Stimulated activated CD8-positive, alpha-beta memory T cell treated with anti-CD3 and anti-CD28 coated beads, Interleukin-4, amount 100 ng/mL, for 4 hours (primary cell): Measurements from ENCODE around the gene TNFAIP8L3.
"Not testable (repeated sequence)": the region's sequence is repeated elsewhere in the genome, so short reads cannot be mapped to it uniquely, and the experiment has no call there.

Source experiments
- DNase-seq, 2 donors: peaks; one replicate each; pipeline ENCODE4 v3.0.0-alpha.2; 2020; ENCODE audit warnings: low read depth in 2 of 2, low spot score in 1 of 2

TNFAIP8L3 gene

DNA sequence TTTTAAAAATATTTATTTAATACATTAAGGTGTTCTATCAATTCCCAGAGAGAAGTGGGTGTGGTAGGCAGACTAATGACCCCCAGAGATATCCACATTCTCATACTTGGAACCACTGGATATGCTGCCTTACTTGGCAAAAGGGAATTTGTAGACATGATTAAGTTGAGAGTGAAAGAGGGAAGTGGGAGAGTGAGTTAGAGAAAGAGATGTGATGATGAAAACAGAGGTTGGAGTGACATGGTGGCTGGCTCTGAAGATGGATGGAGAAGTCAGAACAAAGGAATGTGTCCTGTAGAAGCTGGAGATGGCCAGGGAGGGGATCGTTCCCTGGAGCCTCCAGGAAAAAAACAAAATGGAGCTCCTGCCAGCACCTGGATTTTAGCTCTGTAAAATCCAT, 32.0 kb downstream of the TNFAIP8L3 start:
- no peak for DNase-seq

DNA sequence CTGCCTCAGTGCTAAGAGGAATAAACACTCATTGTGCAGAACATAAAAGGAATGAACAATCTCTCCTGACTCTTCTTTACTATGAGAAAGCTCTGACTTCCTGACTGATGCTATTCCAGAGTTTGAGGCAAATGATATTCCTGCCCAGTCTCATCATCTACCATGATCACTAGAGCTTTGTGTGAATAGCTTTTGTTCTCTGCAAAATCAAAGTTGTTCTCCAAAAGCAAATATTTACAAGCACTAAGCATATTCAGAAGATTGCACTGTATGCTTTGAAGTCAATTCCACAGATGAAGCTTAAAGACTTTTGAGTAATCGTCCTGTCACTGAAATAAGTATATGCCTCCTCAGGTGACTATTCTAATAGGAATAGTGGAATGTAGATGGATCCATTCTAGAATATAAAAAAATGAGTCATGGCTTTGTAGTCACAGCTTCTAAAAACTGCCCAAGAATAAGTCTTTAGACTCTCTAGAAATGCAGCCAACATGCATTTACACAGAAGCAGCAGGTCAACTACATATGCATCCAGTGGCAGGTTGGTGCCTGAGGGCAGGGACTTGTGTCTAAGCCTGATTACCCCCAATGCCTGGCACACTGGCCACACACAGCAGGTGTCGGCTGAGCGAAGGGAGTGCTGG, 34.6 kb downstream of the TNFAIP8L3 start:
- no peak for DNase-seq

DNA sequence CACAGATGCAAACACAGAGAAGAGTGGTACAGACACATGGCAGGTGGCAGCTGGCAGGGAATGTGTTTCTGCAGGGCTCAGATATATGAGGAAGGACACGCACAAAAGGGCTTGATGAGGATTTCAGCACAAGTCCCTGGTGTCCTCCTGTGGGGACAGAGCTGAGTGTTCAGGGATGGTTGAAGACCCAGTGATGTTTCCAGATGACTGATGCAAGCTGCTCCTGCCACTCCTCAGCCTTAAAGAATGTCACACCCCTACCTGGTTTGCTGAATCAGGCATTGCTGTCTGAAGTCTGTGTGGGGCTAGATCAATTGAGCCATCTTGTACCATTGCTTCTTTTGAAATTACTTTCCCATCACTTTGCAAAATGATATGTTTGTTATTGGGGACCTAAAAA, 40.2 kb downstream of the TNFAIP8L3 start:
- DNase-seq, result no peak

DNA sequence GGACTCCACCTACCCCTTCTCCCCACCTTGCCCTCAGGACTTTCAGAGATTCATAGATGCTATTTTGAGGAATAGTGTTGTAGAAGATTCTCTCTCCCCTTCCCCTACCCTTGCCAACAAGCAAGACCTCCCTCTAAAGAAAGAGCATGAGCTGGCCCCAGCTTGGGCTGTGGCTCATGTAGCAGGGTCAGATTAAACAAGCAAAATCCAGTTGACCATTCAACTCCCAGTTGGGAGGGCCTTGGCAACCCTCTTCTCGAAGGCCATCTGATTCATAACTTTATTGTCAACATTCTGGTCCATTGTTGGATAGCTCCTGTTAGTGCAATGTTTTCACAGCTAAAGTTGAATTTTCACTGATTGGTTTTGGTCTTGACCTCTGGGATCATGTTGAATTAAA, 41.1 kb downstream of the TNFAIP8L3 start:
- DNase-seq, result no peak

DNA sequence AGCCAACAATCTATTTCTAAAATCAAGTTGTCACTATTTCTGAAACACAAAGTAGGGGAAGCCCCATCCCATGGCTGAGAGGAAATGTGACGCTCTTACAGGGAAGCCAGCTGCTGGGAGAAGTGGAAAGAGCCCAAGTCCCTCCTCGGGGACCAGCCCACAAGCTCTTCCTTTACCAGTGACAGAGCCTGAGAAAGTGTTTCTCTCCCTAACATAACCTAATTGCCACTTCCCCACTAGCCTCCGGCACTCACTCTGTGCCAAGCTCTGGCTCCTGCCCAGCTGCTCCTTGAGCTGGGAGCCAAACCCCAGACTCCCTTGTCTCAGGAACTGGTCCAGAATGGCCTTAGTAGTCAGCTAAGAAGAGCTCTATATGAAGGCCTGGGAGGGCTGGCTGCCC, 42.9 kb downstream of the TNFAIP8L3 start:
- no peak for DNase-seq

DNA sequence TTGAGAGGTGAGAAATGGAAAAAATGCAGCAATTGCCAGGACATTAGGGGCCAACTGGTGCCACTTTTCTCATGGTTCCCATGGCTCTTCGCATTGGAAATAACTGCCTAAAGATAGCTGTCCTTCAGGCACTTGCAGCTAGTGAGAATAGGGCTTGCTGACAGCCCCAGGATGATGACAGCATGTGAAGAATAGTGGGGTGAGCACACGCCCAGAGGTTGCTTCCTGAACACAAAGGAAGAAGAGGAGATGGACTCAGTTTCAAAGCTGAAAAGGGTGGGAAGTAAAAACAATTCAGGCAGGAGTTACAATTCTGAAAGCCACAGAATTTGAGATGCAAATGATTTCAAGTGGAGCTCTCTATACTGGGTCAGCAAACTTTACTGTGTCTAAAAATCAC, 45.6 kb downstream of the TNFAIP8L3 start:
- DNase-seq, result no peak

DNA sequence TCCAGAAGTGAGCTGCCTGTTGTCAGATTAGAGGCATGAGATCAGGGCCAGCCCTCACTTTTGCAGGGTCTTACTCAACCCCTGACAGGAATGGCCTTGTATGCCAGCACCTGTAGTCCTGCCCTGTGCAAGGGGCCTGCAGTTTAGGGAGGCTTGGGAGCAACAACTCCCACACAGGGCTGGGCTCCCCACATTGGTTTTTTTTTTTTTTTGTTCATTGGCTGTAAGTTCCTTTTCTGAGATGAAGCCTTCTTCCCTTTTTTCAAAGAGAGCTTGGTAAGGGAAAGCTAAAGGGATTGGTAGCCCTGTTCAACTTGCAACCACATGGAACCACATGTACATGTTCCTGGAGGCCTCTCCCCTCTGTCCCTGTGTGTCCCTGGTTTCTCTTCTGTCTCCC, 46.4 kb downstream of the TNFAIP8L3 start:
- DNase-seq, result no peak

DNA sequence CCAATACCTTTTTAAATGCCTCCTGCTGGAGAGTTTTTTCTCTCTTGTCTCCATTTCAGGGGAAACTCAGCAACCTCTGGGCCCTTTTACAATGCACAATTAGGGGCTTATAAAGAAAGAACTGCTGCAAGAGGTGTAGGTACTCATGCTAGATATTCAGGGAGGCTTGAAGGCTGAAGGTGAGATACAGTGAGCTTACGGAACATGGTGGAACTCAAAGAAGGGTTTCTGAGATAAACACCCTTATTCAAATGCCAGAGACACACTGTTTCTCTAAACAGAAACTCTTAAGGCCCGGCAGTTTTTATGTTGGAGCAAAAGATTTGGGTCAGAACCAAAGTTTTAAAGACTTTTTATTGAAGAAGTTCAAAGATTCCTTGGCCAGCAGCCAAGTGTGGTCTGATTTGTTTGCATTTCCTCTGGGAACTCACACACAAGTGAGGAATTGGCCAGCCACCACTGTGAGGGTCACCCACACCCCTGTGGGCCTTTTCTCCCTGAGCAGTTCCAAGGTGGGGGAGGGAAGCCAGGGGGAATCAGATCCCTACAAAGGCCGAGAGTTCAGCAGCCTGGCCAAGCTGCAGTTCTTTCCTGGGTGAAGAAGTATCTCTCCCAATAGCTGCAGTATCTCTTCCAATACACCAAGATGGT, 47.8 kb downstream of the TNFAIP8L3 start:
- no peak for DNase-seq

DNA sequence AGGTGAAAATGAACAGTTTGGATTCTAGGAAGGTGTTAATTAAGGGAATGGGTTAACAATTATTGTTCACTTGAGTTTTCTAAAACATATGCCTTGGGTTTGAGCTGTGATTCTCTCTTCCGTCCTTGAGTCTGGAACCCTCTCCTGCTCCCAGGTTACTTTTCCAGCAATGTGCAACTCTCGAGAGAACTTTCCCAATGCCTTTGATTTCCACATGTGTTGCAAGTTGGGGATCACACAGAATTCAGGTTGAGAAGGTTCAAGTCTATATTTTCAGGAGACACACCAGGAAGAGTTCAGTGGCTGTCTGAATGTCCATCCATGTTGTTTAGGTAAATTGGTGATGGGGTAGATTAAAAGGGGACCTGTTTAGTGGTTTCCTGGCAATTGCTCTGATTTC, 48.7 kb downstream of the TNFAIP8L3 start:
- no peak for DNase-seq

DNA sequence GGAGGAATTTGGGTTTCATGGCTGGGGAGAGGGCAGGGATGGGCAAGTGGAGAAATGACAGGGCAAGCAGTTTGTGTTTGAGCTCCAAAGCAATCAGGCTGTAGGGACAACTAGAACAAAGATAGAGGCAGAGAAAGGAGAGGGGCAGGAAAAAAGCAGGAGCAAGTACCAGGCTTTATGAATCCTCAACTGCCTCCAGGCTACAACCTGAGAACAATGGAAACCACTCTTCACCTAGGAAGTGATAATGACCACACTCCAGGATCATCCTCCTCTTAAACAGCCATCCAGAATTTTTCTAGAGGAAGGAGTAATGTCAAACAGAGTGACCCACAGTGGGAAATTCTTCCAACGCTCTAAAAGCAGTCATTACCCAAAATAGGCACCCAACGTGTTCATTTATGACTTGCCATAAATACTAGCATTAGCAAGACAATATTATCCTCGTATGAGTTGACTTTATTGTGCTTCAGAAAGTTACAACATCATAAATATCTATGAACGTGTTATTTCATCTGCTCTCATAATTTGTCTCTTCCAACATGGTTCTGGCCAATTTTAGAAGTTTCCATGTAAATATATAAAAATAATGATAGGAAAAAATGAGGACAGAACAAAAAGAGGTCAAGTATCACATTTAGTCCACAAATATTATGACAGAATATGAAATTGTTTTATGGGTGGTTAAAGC, 50.5 kb downstream of the TNFAIP8L3 start:
- DNase-seq, result no peak

DNA sequence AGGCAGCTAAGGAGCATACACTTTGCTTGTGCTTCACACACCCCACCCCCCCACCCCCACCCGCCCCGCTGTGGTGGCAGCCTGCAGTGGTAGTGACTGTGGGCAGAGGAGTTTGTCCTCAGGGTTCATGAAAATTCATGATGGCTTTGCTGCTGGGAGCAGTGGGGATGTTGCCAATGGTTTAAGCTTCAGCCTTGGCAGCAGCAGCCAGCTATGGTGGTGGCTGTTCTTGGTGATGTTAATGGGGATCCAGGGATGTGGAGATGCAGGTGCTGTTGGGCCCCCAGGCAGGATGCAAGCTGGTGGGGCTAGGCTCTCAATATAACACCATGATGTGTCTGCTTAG, 55.8 kb downstream of the TNFAIP8L3 start:
- DNase-seq, result no peak

DNA sequence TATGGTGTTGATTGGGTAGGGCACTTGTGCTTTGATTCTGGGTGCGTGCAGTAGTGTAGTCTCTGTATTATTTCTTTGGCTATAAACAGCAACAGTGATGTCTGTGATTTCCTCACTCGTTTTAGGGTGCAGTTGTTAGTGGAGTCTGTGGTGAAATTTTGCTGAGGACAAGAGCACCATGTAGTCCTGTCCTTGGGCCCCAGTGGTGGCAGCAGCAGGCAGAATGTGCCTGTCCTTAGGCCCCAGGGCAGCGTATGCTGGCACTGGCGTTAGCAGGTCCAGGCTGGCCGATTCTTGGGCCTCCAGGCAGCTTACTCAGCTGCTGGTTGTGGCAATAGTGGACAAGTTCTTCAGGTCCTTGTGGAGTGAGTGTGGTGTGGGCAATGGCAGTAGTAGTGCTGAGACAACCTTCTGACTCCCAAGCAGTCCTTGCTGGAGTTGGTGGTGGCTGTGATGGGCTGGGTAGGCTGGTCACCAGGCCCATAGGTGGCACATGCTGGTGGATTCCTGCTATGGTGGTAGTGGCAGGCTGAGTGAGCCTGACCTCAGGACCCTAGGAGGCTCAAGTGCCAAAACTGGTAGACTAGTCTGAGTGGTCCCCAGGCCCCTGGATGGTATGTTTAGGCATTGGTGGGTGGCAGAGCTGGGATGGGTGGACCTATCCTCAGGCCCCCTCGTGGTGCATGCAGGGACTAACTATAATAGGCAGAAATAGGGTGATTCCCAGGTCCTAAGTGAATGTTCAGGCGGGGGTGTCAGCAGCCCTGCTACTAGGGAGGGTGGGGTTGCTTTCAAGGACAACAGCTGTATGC, 56.3 kb downstream of the TNFAIP8L3 start:
- DNase-seq, result no peak

DNA sequence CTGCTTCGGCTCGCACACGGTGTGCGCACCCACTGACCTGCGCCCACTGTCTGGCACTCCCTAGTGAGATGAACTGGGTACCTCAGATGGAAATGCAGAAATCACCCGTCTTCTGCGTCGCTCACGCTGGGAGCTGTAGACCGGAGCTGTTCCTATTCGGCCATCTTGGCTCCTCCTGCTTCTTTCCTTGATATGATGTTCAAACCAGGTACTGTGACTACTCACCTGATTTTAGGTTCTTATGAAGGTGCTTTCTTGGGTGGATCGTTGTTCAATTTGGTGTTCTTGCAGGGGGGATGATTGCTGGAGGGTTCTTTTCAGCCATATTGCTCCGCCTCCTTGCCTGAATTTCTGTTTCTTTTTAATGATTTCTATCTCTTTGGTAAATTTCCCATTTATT, 57.2 kb downstream of the TNFAIP8L3 start:
- not testable (repeated sequence) for DNase-seq

DNA sequence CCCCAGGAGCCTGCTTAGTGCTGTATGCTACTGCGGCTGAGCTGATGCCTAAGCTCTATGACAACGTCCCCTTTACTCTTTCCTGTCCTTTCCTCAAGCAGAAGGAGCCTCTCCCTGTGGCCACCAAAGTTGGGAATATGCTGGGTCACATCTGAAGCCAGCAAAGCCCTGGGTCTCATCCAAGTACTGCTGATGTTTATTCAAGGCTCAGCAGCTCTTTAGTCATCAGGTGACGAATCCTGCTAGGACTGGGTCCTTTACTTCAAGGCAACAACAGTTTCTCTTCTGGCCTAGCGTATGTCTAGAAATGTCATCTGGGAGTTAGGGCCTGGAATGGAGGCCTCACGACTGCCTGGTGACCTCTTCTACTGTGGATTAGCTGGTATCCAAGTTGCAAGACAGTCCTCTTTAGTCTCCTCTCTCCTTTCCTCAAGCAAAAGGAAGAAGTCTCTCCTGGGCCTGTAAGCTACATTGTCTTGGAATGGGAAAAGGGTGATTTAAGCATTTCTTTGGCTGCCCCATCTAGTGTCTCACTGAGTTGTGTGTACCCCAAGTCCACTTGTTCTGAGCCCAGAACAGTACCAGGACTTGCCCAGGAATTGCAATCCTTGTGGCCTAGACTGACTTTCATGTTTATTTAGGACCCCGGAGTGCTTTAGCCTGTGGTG, 63.9 kb downstream of the TNFAIP8L3 start:
- no peak for DNase-seq

DNA sequence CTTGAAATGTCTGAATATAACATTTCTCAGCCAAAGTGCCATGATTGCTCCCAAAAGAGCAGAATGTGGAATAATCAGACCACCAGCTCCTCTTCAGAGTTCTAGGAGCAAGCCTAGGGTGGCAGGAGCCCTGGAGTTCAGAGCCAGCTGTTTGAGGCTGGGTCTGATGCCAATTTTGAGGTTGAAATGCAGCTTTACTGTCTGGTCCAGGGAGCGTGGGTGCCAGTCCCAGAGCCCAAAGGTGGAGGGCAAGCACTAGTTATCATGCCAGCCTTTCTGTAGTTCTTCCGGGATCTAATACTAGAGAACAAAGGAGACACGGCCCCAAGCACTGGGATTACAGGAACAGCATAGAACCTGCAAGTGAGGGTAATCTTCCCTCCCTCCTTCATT, 69.3 kb downstream of the TNFAIP8L3 start:
- DNase-seq, result no peak

DNA sequence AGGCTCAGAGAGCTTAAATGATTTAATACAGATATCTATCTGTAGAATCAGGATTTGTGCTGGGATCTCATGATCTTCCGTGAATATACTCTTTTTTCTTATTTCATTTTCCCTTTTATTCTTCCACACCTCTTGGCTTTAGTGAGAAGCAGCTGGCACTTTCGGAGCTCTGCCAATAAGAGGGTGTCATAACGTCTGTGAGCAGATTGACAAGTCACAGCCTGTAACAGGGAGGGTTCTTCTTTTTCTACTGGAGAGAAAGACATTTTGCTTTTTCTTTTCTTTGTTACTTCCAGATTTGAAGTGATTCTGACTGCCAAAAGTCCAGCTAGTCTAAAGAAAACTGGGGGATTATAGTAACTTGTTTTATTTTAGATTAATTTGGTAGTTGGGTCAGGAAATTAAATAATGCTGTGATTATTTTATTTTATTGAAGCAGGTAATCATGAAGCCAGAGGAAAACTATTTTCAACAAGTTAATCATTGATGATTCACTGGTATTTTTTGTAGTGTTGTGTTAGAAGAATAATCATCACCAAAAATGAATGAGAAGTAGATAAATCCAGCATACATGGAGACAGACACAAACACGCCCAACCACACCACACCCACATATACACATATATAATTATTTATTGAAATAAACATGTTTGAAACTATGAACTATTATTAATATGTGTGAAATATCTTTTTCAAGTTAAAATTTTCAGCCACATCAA, 69.8 kb downstream of the TNFAIP8L3 start:
- no peak for DNase-seq

DNA sequence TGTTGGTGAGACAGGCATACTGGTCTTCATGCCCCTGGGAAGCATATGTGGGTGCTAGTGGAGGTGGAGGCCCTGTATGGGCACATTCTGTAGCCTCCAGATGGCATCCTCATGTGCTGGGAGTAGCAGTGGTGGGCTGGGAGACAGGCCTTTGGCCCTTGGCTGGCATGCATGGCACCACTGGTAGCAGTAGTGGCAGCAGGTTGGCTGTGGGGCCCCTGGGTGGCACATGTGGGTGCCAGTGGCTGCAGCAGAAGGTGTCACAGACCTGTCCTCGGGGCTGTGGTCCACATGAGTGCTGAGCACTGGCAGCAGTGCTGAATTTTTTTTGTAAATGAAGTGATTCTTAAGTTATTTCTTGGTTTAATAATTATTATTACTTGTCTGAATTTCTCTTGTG, 71.2 kb downstream of the TNFAIP8L3 start:
- DNase-seq, result no peak

DNA sequence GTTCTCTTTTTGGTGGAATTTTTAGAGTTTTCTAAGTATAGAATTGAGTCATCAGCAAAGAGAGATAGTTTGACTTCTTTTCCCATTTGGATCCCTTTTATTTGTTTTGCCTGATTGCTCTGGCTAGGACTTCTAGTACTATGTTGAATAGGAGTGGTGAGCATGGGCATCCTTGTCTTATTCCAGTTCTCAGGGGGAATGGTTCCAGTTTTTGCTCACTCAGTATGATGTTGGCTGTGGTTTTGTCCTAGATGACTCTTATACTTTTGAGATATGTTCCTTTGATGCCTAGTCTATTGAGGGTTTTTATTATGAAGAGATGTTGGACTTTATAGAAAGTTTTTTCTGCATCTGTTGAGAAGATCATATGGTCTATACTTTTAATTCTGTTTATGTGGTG, 72.5 kb downstream of the TNFAIP8L3 start:
- DNase-seq, result no peak

DNA sequence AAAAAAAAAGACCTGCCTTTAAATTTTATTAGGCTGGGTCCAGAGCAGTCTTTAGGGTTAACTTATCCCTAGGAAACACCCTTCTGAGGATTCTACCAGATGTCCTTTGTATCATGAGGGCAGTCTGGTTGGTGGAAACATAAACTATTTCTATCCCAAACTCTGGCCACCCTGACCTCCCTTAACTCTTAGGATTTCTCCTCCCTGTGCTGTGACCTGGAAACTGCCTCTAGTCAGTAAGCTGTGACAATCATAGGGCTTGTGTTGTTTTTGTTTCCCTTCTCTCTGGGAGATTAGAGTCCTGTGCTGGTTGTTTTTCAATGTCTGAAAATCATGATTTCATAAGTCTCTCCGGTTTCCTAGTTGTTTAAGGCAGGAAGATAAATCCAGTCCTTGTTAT, 78.1 kb downstream of the TNFAIP8L3 start:
- DNase-seq, result no peak

DNA sequence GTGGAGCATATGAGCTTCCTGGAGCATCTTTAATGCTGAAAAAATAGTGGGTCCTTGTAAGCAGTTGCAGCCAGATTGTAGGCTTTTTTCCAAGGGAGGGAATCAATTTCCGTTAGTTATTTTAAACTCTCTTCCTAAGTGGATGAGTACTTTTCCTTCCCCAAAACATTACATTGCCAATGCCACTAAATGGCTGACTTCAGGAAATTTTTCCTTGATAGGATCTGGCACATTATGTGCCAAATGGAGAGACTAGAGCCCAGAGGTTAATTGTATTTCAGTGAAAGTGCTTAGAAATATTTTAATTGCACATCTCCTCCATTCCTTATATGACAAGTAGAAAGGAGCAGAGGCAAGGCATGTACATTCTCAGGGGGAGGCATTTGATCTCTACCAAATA, 83.5 kb downstream of the TNFAIP8L3 start:
- DNase-seq, result no peak
